IMR-90 (cell line): ENCODE results near the gene PPP2R5E.

Experiments
- RFX5 ChIP-seq: IDR thresholded peaks from 2 replicates; pipeline ENCODE4 v1.8.0; 2012; ENCODE audit warnings: low read depth, mild to moderate bottlenecking, low read length, moderate library complexity
- TF ChIP-seq, protein P1 (sequence below): conservative IDR thresholded peaks from 2 replicates; pipeline ENCODE4 v1.5.1; 2012; ENCODE audit warnings: mild to moderate bottlenecking, low read depth, low read length, improper control_type of control experiment

DNA sequence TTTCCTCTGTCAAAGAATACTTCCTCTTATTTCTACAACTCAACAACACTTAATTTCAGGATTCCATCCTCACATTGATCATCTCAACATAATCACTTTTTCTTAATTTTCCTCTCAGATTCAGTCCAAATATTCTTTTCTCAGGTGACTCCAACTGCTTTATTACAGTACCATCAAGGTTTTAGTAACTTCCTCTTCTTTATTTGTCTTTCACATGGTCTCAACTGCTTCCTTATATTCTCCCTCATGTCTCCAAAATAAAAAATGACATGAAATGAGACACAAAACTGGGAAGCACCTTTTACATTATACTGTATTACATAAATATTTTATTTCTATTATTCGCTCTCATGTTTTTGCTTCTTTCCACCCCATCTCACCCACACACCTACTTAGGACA, 55.5 kb downstream of the PPP2R5E start:
- TF ChIP-seq, protein P1, sequence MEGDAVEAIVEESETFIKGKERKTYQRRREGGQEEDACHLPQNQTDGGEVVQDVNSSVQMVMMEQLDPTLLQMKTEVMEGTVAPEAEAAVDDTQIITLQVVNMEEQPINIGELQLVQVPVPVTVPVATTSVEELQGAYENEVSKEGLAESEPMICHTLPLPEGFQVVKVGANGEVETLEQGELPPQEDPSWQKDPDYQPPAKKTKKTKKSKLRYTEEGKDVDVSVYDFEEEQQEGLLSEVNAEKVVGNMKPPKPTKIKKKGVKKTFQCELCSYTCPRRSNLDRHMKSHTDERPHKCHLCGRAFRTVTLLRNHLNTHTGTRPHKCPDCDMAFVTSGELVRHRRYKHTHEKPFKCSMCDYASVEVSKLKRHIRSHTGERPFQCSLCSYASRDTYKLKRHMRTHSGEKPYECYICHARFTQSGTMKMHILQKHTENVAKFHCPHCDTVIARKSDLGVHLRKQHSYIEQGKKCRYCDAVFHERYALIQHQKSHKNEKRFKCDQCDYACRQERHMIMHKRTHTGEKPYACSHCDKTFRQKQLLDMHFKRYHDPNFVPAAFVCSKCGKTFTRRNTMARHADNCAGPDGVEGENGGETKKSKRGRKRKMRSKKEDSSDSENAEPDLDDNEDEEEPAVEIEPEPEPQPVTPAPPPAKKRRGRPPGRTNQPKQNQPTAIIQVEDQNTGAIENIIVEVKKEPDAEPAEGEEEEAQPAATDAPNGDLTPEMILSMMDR = no peak
- TF ChIP-seq RFX5 = no peak
